ENCODE results near the gene ETV2.
"Not testable (repeated sequence)": the region's sequence is repeated elsewhere in the genome, so short reads cannot be mapped to it uniquely, and the experiment has no call there.

ETV2 gene, protein sequence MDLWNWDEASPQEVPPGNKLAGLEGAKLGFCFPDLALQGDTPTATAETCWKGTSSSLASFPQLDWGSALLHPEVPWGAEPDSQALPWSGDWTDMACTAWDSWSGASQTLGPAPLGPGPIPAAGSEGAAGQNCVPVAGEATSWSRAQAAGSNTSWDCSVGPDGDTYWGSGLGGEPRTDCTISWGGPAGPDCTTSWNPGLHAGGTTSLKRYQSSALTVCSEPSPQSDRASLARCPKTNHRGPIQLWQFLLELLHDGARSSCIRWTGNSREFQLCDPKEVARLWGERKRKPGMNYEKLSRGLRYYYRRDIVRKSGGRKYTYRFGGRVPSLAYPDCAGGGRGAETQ

DNA sequence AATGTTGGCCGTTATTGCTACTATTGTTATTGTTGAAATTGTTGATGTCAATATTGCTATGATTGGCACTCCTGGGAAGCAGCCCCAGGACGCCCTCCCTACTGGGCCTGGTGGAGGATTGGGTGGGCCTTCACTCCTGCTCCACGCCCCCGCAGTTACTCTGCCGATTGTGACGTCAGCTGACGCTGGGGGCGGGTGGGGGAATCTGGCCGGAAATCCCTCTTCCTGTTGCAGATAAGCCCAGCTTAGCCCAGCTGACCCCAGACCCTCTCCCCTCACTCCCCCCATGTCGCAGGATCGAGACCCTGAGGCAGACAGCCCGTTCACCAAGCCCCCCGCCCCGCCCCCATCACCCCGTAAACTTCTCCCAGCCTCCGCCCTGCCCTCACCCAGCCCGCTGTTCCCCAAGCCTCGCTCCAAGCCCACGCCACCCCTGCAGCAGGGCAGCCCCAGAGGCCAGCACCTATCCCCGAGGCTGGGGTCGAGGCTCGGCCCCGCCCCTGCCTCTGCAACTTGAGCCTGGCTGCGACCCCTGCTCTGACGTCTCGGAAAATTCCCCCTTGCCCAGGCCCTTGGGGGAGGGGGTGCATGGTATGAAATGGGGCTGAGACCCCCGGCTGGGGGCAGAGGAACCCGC, at the start of gene ETV2:
ETV2 (plus strand) TSS at position 231 of the 637 bp plus-strand sequence. CDS start 716 bp downstream, outside the sequence.
- no peak for DNase-seq

DNA sequence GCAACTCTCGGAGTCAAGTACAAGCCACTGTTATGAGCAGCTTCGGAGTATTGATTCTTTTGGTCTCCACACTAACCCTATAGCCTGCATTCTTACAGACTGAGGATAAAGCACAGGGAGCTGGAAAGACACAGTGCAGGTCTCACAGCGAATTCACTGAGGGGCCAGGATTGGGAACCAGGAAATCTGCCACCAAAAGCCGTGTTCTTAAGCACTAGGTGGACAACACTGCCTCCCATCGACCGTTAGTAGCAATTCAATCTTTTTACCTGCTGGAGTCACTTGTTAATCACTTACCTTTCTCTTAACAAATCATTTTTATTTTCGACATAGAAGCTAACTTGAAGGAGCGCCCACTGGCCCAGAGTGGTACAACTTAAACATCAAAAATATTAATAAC, 49.3 kb upstream of the ETV2 start:
- DNase-seq: no peak

GRCh38 chr19:35595026-35595425, 46.5 kb upstream of the ETV2 start:
- not testable (repeated sequence) for DNase-seq

DNA sequence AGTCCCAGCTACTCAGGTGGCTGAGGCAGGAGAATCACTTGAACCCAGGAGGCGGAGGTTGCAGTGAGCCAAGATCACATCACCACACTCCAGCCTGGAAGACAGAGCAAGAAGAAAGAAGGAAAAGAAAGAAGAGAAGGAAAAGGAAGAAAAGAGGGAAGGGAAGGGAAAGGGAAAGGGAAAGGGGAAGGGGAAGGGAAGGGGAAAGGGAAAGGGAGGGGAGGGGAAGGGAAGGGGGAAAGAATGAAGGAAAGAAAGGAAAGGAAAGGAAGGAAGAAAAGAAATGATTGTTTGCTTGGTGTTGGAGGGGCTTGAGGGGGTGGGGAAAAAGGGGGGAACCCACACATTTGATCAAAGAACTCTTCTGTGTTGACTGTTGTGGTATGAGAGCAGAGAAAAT, 45.6 kb upstream of the ETV2 start:
- DNase-seq: no peak

DNA sequence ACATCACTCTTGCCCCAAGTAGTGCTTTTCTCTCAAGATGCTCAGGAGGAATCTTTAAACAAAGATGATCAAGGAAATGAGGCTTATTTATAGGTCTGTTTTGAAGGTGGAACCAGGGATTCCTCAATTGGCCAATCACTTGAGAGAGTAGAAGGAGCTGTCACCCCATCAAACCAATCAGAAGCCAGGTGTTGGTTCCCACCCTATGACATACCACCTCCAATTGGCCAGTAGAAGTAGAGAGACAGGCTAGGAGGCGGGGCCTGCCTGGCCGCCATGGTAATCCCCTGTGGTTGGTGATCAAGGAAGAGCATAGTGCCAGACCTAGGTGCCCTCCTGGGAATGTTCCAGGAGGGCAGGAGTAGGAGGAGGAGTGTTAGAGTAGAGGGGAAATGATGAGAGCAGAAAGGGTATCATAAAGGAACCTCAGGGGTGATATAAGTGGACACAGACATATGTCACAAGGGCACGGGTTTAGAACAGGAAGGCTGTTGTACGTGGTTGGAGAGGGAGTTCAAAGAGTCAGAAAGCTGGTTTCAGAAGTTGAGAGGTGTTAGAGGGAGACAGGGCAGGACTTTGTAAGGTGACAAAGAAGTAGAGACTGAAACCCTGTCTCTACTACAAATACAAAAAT, 45.1 kb upstream of the ETV2 start:
- DNase-seq: no peak

GRCh38 chr19:35601971-35602370, 39.6 kb upstream of the ETV2 start:
- no peak for DNase-seq

DNA sequence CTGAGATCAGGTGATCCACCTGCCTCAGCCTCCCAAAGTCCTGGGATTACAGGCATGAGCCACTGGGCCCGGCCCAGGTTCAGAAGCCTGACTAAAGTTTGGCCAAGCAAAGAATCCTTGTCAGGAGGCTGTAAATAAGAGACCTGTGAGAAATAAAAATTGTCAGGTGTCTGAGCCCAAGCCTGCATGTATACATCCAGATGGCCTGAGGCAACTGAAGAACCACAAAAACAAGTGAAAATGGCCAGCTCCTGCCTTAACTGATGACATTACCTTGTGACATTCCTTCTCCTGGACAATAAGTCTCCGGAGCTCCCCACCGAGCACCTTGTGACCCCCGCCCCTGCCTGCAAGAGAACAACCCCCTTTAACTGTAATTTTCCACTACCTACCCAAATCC, 37.1 kb upstream of the ETV2 start:
- not testable (repeated sequence) for DNase-seq

GRCh38 chr19:35607170-35607569, 34.4 kb upstream of the ETV2 start:
- not testable (repeated sequence) for DNase-seq

DNA sequence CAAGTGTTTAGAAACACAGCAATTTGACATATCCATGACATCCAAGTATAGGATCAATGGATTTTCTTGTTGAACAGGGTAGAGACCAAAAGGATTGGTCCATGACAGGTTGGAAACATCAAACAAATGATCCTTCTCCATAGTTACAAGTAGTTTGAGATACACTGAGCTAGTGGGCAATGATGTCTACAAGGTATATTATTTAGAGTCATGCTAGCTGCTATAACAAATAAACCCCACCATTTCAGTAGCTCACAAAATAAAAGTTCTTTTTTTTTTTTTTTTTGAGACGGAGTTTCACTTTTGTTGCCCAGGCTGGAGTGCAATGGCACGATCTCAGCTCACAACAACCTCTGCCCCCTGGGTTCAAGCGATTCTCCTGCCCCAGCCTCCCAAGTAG, 33.9 kb upstream of the ETV2 start:
- DNase-seq: no peak

DNA sequence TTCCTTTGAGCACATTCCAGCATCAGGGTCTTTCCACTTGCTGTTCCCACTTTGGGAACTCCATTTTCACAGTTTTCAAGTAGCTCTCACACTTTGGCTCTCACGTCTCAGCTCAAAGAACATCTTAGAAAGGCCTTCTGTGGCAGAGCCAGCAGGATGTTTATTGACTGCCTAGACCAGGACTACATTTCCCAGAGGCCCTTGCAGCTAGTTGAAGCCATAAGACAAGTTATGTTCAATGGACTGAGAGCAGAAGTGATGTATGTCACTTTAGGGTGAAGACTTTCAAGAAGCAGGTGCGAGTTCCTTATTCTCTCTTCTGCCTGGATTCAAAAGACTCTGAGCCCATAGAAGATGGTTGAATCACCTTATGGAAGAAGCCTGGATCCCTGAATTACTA, 33.3 kb upstream of the ETV2 start:
- no peak for DNase-seq

DNA sequence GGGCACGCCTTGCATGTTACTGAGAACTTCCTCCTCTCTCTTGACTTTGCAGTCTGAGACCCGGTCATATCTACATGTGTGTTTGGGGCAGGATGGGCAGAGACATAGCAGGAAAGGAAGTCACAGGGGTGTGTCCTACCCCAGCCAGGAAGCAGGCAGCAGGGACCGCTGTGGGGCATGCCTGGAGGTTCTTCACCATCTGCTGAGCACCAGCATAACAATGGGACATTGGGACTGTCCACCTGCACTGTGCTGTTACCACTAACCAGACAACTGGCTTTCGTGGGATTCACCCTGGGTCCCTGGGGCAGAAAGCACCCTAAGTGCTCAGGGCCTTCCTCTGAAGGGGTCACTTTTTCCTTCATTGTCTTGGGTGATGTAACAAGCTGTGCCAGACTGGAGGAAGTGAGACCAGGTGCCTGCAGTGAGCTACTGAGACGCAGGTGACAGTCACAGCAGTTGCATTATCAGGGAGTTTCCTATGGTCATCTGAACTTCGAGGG, 31.6 kb upstream of the ETV2 start:
- DNase-seq: no peak

DNA sequence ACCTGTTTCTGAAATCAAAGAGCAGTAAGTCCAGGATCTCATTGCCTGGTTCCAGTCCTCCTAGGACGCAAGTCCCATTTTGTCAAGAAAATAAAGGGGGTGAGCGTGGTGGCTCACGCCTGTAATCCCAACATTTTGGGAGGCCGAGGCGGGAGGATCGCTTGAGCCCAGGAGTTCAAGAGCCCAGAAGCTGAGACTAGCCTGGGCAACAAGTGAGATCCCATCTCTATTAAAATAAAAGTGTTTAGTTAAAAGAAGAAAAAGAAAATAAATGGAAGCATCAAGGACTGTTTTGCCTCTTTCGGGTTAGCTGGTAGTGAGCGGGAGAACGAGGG, 29.4 kb upstream of the ETV2 start:
- DNase-seq: no peak

- peak; percentile 91 to 92 for DNase-seq
Measured at GRCh38 chr19:35612559-35613321, 28.8 kb upstream of the ETV2 start, which contains the start of gene HAUS5. TSS of gene HAUS5 (plus strand) at chr19:35612735. CDS start at chr19:35612795, 60 bp downstream.

DNA sequence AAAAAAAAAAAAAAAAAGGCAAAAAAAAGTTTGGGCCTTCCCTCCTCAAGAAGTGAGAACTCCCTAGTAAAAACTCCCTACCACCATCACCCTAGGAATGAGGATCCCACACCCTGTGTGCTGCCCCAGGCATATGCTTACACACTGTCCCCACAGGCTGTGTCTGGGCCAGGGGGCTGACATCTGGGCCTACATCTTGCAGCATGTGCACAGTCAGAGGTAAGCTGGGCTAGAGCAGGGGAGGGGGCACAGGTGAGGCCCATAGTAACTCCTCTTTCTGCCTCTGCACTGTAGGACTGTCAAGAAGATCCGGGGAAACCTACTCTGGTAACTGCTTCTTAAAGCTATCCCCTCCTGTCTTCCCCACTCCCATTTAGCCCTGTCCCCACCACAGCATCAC, 28.0 kb upstream of the ETV2 start:
- no peak for DNase-seq

DNA sequence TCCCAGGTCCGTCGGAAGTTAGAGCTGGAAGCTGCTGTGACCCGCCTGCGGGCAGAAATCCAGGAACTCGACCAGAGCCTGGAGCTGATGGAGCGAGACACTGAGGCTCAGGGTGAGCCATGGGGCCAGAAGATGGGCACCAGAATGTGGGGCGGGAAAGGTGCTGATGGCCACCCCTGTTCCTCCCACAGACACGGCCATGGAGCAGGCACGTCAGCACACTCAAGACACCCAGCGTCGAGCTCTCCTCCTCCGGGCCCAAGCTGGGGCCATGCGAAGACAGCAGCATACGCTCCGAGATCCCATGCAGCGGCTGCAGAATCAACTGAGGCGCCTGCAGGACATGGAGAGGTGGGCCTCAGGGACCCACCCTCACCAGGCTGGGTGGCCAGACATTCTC, 26.5 kb upstream of the ETV2 start:
- no peak for DNase-seq

DNA sequence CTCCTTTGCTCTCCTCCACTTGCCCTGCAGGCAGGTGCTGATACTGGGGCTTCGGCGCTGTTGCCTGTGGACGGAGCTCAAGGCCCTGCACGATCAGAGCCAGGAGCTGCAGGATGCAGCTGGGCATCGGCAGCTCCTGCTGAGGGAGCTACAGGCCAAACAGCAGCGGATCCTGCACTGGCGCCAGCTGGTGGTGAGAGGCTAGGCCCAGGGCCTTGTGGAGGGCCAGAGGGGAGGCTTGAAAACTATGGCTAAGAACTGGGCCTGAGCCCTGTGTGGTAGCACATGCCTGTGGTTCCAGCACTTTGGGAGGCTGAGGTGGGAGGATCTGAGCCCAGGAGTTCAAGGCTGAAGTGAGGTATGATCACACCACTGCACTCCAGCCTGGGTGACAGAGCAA, 22.7 kb upstream of the ETV2 start:
- no peak for DNase-seq

GRCh38 chr19:35619290-35619923, 22.1 kb upstream of the ETV2 start:
- no peak for DNase-seq

DNA sequence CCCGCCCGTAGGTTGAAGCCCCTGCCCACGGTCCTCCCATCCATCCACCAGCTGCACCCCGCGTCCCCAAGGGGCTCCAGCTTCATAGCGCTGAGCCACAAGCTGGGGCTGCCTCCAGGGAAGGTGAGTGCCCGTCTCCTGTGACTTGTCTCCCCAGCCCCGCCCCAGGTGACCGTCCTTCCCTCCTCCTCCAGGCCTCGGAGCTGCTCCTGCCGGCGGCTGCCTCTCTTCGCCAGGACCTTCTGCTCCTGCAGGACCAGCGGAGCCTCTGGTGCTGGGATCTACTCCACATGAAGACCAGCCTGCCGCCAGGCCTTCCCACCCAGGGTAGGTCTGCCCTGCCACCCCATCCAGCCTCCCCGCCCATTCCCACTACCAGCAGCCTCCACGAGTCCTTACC, 21.5 kb upstream of the ETV2 start:
- no peak for DNase-seq

GRCh38 chr19:35621708-35622107, 19.8 kb upstream of the ETV2 start:
- no peak for DNase-seq

GRCh38 chr19:35622750-35623149, 18.8 kb upstream of the ETV2 start:
- DNase-seq: no peak

GRCh38 chr19:35623327-35624010, 18.1 kb upstream of the ETV2 start:
- DNase-seq: no peak

- DNase-seq: no peak
Measured at GRCh38 chr19:35628264-35628564, 13.3 kb upstream of the ETV2 start.
